ENCODE measurements around the gene TIGD7. TPM values are rescaled to one million over a fixed set of nuclear protein-coding genes. Genes with fewer than 3 reads are reported as not detected.

Gene TIGD7
- total and polyA plus RNA-seq, 8 donors = 1.3 to 3.6 (median 2.4) TPM

GRCh38 chr16:3256866-3257465 lies 48.3 kb downstream of the TIGD7 start:
- no peaks in the 10 kb centered on the region for H3K36me3 ChIP-seq
- WGBS, 2 donors = 63 to 64% methylated on average over 9 of the region's 9 CpGs
- FAIRE-seq = no peak
- TF ChIP-seq CTCF (IDR thresholded peaks at IDR 0.05) = no peak
- no peaks in the 10 kb centered on the region for H3K9me3 ChIP-seq
- intact Hi-C loops (cut with DNase I) = no loop called here
- H3K27ac ChIP-seq = no peak overlapping the region
- H3K27me3 ChIP-seq = no peaks in the 10 kb centered on the region
- no peak overlapping the region for H3K4me3 ChIP-seq
- no peak for ATAC-seq
- no peaks in the 10 kb centered on the region for H3K4me1 ChIP-seq
- DNase-seq = no peak

DNA sequence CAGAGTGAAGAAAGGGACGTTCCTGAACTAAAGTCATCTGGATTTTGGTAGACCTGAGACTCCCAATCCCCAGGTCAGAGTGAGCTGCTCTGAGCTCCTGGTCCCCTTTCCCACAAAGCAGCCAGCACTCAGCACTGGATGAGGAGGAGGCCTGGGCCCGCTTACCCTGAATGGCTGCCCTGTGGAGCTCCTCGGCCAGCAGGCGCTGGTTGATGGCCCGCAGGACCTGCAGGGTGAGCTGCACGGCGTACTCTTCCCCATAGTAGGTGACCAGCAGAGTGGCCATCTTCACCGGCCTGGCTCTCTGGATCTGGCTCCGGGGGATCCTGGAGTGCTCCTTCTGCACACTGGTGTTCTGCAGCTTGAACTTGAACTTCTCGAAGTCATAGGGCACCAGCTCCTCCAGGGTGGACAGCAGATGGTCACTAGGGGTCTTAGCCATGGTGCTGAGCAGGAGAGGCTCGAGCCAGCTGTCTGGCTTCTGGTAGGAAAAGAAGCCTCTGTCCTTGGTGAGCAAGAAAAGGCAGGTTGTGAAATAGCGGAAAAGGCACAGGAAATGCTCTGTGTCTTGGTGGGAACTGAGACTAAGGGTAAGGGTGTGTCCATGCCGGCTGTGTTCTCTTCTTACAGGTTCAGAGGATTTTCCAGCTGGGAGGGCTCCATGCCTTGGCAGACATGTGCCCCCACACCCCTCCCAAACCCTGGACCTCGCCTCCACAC lies 48.9 kb downstream of the TIGD7 start, which contains the start of gene MEFV:
TSS of gene MEFV (minus strand) at position 488 of the 720 bp plus-strand sequence. CDS start at position 442, 46 bp downstream.
- TF ChIP-seq CTCF (IDR thresholded peaks at IDR 0.05) = no peak
- Histone ChIP-seq H3K9me3 (no peaks in the 10 kb centered on the region), H3K27me3 (no peaks in the 10 kb centered on the region), H3K4me3 (no peak within 1 kb of the TSS), H3K36me3 (no peaks in the 10 kb centered on the region), H3K4me1 (no peaks in the 10 kb centered on the region), H3K27ac (no peak within 1 kb of the TSS)
- ATAC-seq (peak in 2 of 4 donors; percentile 27 to 40), FAIRE-seq (no peak), DNase-seq (no peak)
- intact Hi-C loops (cut with DNase I) = no loop called here
- WGBS, 2 donors = 66 to 72% methylated on average over 14 of the region's 14 CpGs

DNA sequence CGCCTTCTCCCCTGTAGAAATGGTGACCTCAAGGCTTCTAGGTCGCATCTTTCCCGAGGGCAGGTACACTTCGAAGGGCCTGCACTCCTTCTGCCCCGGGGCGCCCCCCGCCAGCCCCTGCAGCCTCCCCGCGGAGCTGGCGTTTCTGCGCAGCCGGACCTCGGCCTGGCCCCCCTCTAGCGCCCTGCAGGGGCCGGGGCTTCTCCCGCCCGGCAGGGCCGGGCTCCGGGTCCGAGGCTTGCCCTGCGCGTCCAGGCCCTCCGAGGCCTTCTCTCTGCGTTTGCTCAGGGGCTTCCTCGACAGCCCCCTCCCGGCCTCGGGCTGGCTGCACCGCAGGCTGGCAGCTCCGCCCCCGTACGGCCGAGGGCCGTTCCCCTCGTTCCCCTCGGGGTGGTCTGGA lies 50.9 kb downstream of the TIGD7 start:
- ATAC-seq = no peak
- intact Hi-C loops (cut with DNase I) = no loop called here
- no peaks in the 10 kb centered on the region for H3K36me3 ChIP-seq
- WGBS, 2 donors = 31 to 38% methylated on average over 24 to 35 of the region's 35 CpGs
- DNase-seq = no peak
- no peaks in the 10 kb centered on the region for H3K27me3 ChIP-seq
- no peaks in the 10 kb centered on the region for H3K9me3 ChIP-seq
- no peaks in the 10 kb centered on the region for H3K4me1 ChIP-seq
- H3K4me3 ChIP-seq = no peak overlapping the region
- no peak overlapping the region for H3K27ac ChIP-seq
- FAIRE-seq = no peak
- no peak for TF ChIP-seq CTCF (IDR thresholded peaks at IDR 0.05)

DNA sequence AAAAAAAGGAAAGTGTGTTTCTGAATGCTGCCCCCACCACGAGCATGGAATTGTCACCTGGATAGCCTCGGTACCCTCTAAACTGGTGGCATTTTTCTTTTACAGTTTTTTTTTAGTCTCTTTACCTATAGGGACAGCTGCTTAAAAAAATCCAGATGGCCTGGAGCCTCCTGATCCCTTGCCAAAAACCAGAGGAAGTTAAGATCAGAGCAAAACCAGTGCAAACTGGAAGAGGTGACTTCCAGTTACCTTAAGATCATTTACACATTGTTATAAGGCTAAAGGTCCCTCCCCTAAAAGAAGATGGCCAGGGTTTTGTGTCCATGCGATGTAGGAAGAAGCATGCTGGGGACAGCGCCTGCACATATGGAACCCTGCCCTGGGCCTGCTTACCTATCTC lies 52.3 kb downstream of the TIGD7 start:
- H3K27me3 ChIP-seq = no peaks in the 10 kb centered on the region
- TF ChIP-seq CTCF (IDR thresholded peaks at IDR 0.05) = no peak
- intact Hi-C loops (cut with DNase I) = no loop called here
- no peak for ATAC-seq
- FAIRE-seq = no peak
- no peaks in the 10 kb centered on the region for H3K36me3 ChIP-seq
- no peak overlapping the region for H3K27ac ChIP-seq
- no peaks in the 10 kb centered on the region for H3K4me1 ChIP-seq
- WGBS, 2 donors = 64 to 69% methylated on average over 4 of the region's 4 CpGs
- no peak overlapping the region for H3K4me3 ChIP-seq
- no peaks in the 10 kb centered on the region for H3K9me3 ChIP-seq
- DNase-seq = no peak

- FAIRE-seq (no peak), ATAC-seq (no peak), DNase-seq (no peak)
- intact Hi-C loops (cut with DNase I) = no loop called here
- Histone ChIP-seq H3K36me3 (no peaks in the 10 kb centered on the region), H3K27me3 (no peaks in the 10 kb centered on the region), H3K27ac (no peak overlapping the region), H3K4me3 (no peak overlapping the region), H3K4me1 (no peaks in the 10 kb centered on the region), H3K9me3 (no peaks in the 10 kb centered on the region)
- TF ChIP-seq CTCF (IDR thresholded peaks at IDR 0.05) = no peak
- 75 to 80% methylated on average over 14 of the region's 14 CpGs for WGBS, 2 donors
Observed at GRCh38 chr16:3249451-3249850, 55.8 kb downstream of the TIGD7 start.

All from pancreas (tissue), 10 donors.